ENCODE measurements around the gene SLC16A6.
"Not testable (repeated sequence)": the region's sequence is repeated elsewhere in the genome, so short reads cannot be mapped to it uniquely, and the experiment has no call there.

Gene SLC16A6

DNA sequence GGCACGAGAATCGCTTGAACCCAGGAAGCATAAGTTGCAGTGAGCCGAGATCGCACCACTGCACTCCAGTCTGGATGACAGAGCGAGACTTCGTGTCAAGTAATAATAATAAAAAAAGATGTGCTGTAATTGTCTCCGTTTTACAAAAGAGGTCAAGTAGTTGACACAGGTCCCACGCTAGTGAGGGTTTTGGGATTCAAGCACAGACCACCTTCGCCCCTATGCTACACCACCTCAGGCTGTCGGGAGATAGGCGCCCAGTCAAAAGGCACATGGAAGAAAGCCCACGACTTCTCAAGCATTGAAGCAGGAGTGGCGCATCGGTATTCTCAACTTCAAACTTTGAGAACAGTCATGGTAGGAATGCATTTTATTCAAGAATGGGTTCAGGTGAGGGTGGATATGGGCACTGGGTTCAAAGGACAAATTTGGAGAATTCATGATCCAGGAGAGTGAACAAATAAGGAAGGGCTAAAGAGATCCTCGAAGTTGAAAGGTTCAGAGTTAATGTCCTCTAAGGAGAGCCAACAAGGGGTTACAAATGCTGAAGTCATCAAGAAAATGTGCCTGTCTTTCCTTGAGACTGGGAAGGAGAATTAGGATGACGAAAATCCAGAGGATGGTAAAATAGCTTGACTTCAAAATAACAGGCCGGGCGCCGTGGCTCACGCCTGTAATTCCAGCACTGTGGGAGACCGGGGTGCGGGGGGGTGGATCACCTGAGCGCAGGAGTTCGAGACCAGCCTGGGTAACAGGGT, 44.5 kb downstream of the SLC16A6 start:
- no peak for DNase-seq

DNA sequence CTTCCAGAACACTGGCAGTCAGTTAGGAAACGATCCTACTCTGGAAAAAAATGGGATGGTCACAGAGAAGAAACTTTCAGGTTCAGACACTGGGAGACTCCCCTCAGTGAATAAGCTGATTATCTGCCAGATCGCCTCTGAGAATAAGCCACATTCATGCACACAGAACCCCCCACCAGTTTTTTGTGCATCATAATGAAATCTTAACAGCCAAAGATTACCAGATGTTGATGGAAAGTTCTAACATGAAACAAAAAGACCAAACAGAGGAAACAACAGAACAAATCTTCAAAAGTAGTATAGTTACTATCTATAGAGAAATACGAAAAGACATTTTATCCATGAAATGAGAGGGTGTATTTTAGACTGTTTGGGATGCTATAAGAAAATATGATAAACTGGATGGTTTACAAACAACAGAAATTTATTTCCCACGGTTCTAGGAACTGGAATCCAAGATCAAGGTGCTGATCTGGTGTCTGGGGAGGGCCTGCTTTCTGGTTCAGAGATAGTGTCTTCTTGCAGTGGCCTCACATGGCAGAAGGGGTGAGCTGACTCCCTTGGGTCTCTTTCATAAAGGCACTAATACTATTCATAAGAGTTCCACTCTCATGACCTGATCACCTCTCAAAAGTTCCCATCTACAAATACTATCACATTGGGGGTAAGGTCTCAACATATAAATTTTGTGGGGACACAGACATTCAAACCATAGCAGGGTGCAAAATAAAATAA, 51.1 kb downstream of the SLC16A6 start:
- DNase-seq = no peak

DNA sequence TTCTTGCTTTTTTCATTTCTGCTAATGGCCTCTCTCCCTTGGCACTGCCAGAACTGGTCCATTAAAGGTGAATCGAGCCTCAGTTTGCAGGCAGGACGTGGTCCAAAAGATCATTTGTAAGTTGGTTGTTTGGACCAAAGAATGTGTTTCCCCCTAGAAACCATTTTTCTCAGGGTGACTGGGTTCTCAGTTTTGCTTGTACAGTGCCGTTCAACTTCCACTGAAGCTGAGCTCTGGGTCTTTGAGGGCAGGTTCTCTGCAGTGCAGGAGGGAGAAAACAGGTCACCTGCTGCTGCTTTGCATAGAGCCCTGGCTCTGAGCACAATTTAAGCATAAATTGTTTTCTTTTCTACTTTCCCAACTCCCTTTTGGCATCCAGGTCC, 52.1 kb downstream of the SLC16A6 start:
- no peak for DNase-seq

DNA sequence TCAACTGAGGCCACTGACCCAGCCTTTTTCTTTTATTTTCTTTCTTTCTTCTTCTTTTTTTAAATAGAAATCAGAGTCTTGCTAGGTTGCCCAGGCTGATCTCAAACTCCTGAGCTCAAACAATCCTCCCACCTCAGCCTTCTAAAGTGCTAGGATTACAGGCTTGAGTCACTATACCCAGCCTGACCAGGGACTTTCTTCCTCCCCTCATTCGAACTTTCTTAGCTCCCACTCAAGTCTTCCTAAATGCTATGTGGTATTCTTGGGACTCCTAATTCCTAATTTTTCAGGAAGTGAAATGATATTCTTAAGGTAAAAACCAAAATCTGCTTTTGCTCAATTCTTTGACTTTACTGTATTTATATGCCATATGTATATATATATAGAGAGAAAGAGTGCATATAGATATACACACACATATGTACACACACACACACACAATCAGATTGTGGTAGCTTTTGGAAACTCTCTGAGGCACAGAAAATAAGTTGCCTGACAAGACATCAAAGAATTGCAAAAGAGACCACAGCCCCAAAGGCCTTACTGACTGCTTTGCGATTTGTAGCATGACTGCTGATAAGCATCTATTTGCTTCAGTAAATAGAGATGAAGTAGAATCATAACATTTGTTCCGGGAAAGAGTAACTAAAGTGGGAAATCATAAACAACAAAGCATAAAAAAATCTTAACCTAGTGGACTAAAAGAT, 52.6 kb downstream of the SLC16A6 start:
- no peak for DNase-seq

DNA sequence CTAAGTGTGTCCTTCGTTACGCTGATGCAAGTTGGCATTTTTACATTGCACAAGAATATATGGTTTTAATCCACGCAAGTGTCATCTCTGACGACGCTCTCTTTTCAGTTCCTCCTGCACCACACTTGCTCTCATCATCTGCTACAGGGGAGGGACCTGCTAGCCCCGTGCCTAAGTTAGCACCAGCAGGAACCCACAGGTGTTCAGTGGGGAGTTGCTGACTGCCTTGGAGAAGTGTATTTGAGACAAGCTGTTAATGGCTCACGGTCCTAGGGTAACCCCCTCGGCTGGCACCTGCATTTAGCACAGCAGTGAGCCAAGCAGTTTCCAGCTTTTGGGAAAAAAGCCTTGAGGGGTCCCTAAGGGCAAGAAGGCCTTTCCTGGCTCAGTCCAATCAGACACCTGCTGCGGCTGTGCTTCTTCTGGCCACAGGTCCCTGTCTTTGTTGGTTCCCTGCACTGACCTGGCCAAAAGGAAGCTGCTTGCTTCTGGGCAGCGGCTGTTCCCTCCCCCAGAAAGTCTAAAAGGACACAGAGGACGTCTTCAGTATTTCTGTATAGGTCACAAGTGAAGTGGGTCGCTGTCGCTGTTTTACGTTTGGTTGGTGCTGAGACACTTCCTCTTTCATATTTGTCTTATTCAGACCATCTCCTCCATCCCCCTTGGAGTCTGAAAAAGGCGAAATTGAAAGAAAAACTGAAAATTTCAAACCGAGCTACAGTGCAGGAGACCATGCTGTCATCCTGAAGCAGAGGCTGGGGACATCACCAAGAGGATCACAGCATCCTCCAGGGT, 53.4 kb downstream of the SLC16A6 start:
- not testable (repeated sequence) for DNase-seq

DNA sequence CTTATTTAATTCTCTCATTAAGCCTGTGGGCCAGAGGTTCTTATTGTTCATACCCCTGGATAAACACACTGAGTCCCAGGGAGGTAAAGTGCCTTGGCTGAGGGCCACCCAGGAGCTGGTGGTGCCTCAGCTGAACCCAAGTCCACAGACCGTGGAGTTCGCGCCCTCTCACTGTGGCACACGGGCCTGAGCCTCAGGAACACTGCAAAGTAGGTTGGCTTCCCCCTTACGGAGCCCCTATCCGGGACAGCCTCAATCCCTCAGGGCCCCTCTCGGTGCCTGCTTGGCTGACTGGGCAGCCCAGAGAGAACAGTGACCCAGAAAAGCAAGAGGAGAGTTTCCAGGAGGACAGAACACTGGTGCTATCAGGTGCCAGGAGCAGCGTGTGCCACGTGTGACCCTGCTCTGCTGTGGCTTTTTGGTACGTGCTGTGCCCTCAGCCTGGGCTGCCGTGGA, 55.6 kb downstream of the SLC16A6 start:
- DNase-seq = not testable (repeated sequence)

DNA sequence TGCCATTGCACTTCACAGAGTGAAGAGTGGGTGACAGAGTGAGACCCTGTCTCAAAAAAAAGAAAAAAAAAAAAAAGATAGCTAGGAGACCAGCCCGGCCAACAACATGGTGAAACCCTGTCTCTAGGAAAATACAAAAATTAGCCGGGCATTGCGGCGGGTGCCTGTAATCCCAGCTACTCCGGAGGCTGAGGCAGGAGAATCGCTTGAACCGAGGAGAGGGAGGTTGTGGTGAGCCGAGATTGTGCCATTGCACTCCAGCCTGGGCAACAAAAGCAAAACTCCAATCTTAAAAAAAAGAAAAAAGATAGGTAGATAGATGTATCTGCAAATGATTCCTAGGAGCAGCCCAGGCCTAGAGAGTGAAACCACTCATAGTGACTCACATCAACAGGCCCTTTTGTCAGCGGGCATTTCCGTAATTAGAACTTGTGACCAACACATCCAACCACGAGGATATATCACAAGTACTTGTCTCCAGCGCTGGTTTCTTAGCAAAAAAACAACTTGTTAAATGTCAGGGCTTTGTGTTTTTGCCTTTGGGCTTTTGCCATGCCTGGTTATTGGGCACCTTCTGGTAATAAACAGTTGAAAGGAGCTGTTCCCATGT, 56.1 kb downstream of the SLC16A6 start:
- DNase-seq = not testable (repeated sequence)

DNA sequence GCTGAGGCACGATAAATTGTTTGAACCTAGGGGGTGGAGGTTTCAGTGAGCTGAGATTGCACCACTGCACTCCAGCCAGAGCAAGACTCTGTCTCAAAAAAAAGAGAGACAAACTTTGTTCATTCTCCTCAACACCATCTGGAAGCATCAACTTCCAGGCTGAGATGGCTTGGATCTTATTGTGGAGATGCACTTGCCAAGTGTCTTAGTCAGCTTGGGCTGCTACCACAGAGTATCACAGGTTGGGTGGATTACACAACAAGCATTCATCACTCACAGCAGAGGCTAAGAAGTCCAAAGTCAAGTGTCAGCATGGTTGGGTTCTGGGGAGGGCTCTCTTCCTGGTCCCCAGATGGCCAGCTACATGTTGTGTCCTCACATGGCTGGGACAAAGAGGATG, 58.2 kb downstream of the SLC16A6 start:
- not testable (repeated sequence) for DNase-seq

DNA sequence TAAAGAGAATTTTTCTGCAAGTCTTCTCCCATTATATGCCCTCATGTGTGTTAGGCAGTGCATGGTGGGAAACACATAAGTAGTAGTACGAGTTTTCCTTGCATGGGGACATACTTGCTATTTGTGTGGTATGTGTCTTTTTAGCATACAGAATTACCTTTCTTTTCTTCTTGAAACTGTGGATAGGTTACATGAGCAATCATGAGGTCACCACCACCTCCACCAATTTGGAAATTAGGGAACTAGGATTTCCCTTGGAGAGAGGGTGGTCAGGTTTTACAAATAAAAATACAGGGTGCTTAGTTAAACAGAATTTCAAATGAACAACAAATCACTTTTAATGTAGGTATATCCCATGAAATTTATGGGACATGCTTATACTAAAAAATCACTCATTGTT, 59.4 kb downstream of the SLC16A6 start:
- DNase-seq = no peak

DNA sequence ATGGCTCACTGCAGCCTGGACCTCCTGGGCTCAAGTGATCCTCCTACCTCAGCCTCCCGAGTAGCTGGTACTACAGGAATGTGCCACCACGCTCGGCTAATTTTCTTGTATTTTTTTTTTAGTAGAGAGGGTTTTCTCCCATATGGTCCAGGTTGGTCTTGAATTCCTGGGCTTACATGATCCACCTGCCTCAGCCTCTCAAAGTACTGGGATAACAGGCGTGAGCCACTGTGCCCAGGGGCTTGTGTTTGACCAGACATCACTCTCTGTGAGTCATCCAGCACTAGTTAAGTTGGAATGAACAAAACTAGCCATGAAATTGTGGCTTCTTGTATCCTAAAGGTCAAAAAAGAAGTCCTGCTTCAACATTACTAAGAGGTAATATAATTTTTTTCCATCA, 59.8 kb downstream of the SLC16A6 start:
- DNase-seq = not testable (repeated sequence)

DNA sequence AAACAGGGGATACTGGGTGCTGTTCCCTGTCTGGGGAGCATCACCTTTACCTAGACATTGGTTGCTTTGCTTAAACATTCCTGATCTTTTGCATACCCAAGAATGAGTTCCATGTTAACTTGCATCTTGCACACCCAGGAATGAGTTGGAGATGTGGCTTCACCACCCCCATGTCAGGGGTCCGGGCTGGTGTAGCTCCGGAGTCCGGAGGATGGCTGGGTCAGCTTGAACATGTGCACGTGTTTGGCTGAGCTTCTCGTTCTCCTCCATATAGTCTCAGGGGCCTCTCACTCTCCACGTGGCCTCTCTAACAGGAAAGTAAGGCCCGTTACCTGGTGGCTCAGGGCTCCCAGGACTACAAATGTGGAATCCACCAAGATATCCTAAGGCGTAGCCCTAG, 61.3 kb downstream of the SLC16A6 start:
- no peak for DNase-seq

DNA sequence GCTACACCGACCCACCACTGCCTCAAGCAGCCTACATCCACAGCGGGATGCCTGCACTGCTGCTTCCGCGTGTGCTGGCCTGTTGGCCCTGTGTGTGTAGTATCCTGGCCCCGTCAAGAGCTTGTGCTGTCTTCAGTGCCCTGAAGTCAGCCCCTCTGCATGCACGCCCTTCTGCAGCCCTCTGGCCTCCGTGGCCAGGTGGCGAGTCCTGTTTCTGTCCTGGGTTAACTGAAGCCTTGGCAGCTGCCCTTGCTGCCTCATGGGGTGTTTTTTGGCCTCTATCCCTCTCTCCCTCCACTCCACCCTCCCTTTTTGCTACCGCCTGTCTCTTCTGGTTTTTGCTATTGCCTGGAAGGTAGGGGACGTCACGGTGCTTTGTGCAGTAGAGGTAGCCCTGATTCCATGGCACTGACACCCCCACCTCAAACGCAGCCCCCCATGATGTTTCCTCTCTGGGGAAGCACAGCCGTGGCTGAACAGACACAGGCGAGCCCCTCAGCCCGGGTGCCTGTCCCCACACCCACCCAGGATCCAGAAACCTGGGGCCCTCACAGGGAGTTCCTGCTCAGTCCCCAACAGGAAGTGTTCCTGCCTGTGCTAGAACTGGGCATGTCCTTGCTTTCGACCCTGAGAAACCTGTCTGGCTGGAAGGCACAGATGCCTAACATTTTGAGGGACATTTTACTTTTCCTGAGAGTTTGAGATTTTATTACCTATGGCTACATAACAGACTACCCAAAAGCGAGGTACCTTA, 61.9 kb downstream of the SLC16A6 start:
- DNase-seq = no peak

DNA sequence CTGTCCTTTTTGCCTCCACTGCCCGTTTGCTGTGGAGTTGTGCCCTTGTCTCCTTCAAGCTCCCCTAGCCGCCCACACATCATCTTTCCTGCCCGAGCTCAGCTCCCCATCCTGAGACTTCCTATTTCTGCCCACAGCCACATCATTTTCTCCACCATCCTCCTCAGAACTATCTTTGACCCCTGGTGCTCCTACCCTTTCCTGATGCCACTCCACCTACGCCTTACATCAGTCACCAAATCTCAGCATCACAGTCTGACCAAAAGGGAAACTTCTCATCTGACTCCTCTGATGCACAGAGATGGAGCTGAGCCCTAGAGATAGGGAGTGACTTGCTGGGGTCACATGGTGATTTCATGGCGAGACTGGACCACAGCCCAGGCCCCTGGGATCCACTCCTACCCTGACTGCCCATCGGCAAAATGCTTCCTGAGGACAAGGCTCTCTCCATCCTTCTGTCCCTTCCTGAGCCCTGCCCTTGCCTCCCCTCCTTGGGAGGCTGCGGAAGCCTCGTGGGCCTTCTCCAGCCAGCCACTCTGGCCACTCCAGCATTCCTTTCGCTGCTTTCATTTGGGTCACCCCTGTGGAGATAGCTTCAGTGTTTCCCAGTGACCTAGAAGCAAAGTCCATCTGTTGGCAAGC, 62.8 kb downstream of the SLC16A6 start:
- not testable (repeated sequence) for DNase-seq

DNA sequence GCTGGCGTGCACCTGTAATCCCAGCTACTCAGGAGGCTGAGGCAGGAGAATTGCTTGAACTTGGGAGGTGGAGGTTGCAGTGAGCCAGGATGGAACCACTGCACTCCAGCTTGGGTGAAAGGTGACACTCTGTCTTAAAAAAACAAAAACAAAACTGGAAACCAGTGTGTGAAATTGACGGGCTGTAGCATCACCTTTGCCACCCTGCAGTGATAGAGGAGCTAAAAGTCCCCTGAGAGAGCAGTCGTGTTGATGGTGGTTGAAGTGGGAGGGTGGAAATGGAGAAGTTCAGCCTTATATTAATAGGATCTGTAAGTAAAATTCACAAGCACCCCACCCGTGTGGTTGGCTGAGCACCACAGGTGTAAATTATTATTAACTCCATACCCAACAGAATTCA, 65.9 kb downstream of the SLC16A6 start:
- DNase-seq = not testable (repeated sequence)

DNA sequence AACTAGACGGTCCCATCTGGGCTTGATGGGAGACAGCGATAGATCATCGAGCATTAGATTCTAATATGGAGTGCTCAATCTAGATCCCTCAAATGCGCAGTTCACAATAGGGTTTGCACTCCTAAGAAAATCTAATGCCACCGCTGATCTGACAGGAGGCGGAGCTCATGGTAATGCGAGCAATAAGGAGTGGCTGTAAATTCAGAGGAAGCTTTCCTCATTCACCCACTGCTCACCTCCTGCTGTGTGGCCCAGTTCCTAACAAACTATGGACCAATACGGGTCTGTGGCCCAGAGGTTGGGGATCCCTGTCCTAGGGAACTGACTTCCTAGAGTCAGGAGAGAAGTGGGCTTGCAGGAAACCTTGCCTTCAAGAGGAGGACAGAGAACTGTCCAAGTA, 68.3 kb downstream of the SLC16A6 start:
- DNase-seq = no peak

DNA sequence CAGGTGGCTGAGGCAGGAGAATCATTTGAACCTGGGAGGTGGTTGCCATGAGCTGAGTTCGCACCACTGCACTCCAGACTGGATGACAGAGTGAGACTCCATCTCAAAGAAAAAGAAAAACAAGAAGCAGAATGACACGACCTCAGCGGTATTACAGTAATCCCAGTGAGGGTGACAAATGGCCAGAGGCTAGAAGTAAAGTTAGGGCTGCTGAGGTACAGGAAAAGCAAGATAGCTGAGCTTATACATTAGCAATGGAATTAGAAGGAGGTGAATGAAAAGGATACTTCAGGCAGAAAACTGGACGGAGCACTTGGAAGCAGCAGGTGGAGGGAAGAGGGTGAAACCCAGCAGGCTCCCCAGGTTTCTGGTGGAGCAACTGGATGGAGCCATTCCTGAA, 69.1 kb downstream of the SLC16A6 start:
- no peak for DNase-seq

DNA sequence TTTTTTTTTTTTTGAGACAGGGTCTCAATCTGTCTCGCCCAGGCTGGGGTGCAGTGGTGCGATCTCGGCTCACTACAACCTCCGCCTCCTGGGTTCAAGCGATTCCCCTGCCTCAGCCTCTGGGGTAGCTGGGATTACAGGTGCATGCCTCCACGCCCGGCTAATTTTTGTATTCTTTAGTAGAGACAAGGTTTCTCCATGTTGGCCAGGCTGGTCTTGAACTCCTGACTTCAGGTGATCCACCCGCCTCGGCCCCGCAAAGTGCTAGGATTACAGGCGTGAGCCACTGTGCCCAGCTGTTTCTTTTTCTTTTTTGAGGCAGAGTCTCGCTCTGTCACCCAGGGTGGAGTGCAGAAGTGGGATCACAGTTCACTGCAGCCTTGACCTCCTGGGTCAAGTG, 70.1 kb downstream of the SLC16A6 start:
- DNase-seq = not testable (repeated sequence)

DNA sequence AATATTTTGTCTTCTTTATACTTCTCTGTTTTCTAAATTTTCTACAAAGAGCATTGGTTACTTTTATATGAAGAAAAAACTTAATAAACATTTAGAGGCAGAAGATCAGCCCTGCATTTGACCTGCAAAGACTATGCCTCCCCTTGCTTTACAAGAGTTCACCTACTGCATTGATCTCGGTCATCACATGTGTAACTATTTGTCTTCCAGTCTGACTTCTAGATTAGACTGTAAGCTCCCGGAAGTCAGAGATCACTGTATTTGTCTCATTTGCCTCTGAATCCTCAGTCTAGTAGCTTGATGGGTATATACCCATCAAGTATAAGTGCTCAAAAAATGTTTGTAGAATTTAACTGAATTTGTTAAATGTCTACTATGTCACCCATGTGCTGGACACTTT, 70.7 kb downstream of the SLC16A6 start:
- DNase-seq = not testable (repeated sequence)

DNA sequence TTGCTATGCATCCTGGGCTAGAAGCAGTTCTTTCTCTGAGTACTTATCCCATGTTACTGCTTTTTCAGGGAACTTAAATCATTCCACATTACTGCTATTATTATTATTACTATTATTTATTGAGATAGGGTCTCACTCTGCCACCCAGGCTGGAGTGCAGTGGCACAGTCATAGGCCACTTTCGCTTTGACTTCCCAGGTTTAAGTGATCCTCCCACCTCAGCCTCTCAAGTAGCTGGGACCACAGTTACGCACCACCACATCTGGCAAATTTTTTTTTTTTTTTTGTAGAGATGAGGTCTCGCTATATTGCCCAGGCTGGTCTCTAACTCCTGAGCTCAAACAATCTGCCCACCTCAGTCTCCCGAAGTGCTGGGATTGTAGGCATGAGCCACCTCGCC, 71.5 kb downstream of the SLC16A6 start:
- DNase-seq = not testable (repeated sequence)

All from NCI-H146 (cell line).